CD4-positive, alpha-beta T cell (primary cell): Measurements from ENCODE around the gene POGZ. TPM values are rescaled to one million over a fixed set of nuclear protein-coding genes. Genes with fewer than 3 reads are reported as not detected.
A peak's percentile ranks its signal among the peaks of the same experiment; 100 is the strongest.

ENCODE experiments used
- ATAC-seq: fragments of 200-7000 bp; cut with Tn5 transposase; one replicate; pipeline ENCODE4 v1.10.0; 2022; ENCODE audit warnings: mild to moderate bottlenecking; ENCODE audit not compliant: poor library complexity
- CTCF ChIA-PET: fragments of 350-600 bp; sonication (Branson Sonifier 250); formaldehyde crosslinking; loops from one replicate; lab custom pipeline; 2021; ENCODE audit warnings: antibody characterized with exemption, inconsistent platforms; lab: Charles Lee
- POLR2A ChIA-PET: fragments of 350-600 bp; sonication (Branson Sonifier 250); formaldehyde crosslinking; loops from one replicate; lab custom pipeline; 2021; ENCODE audit warnings: antibody characterized with exemption, inconsistent platforms; lab: Charles Lee
- DNase-seq, 14 experiments: peaks; one replicate each; pipeline ENCODE4 v3.0.0-alpha.2; 2013 to 2020; ENCODE audit warnings: mixed read lengths in 2 of 14
- H3K27ac ChIP-seq, 2 donors: one replicate each; pipeline versions ENCODE4 v1.5.1 to v1.7.0; 2013; ENCODE audit warnings: low read length in 2 of 2, low read depth in 1 of 2, mild to moderate bottlenecking in 1 of 2
- H3K27me3 ChIP-seq, 2 experiments: 1 replicate in 1 of 2; 2 replicates in 1 of 2; pipeline versions ENCODE4 v1.6.1 to v1.7.0; 2013; ENCODE audit warnings: low read length in 2 of 2, control low read depth in 1 of 2, mild to moderate bottlenecking in 1 of 2, moderate library complexity in 1 of 2; ENCODE audit not compliant: insufficient read depth in 2 of 2, control insufficient read depth in 1 of 2
- H3K36me3 ChIP-seq: one replicate; pipeline ENCODE4 v1.6.1; 2013; ENCODE audit warnings: low read length, control low read depth; ENCODE audit not compliant: insufficient read depth
- H3K4me1 ChIP-seq: one replicate; pipeline ENCODE4 v1.6.1; 2013; ENCODE audit warnings: low read length, control low read depth; ENCODE audit not compliant: insufficient read depth
- H3K4me3 ChIP-seq: one replicate; pipeline ENCODE4 v1.5.1; 2013; ENCODE audit warnings: mild to moderate bottlenecking, low read length, moderate library complexity
- H3K9me3 ChIP-seq, 2 experiments: 1 replicate in 1 of 2; 2 replicates in 1 of 2; pipeline versions ENCODE4 v1.6.1 to v1.7.0; 2013; ENCODE audit warnings: low read length in 2 of 2, mild to moderate bottlenecking in 2 of 2, control low read depth in 1 of 2, moderate library complexity in 1 of 2; ENCODE audit not compliant: control insufficient read depth in 1 of 2, insufficient read depth in 1 of 2
- H3K27ac Mint-ChIP-seq: one replicate; pipeline ENCODE4 v1.8.0; 2020; ENCODE audit warnings: mixed read lengths
- H3K27me3 Mint-ChIP-seq: one replicate; pipeline ENCODE4 v1.8.0; 2021; ENCODE audit warnings: mixed read lengths
- H3K36me3 Mint-ChIP-seq: one replicate; pipeline ENCODE4 v1.8.0; 2021; ENCODE audit warnings: low read depth, mixed read lengths
- H3K4me1 Mint-ChIP-seq: one replicate; pipeline ENCODE4 v1.8.0; 2021; ENCODE audit warnings: low read depth, mixed read lengths
- H3K4me3 Mint-ChIP-seq: one replicate; pipeline ENCODE4 v1.8.0; 2020; ENCODE audit warnings: mild to moderate bottlenecking, mixed read lengths
- H3K9me3 Mint-ChIP-seq: one replicate; pipeline ENCODE4 v1.8.0; 2020; ENCODE audit warnings: mixed read lengths
- intact Hi-C, 2 experiments: fragments of 100-400 bp; cut with DNase I in 1 of 2; cut with micrococcal nuclease in 1 of 2; formaldehyde crosslinking; loops; one replicate each; pipeline versions ENCODE4 v1.15.1 to v1.9.0; 2023 to 2025; cut with DNase I, micrococcal nuclease
- polyA plus RNA-seq, 2 donors: library from polyadenylated mRNA; unstranded; fragments of 120-200 nt; gene quantifications; one replicate each; pipeline ENCODE4 v1.2.1, GENCODE V29; 2013
- total RNA-seq, 174 experiments: library from RNA in 2 of 174; stranded (reverse) in 2 of 174; gene quantifications; one replicate each; pipeline ENCODE4 v1.2.3 and lab custom pipeline; 2021 to 2026
- TF ChIP-seq, protein P1 (sequence below): fragments of 200-600 bp; IDR thresholded peaks from one replicate; pipeline ENCODE4 v1.8.0; 2022; ENCODE audit warnings: antibody characterized with exemption, mild to moderate bottlenecking

Gene POGZ, protein sequence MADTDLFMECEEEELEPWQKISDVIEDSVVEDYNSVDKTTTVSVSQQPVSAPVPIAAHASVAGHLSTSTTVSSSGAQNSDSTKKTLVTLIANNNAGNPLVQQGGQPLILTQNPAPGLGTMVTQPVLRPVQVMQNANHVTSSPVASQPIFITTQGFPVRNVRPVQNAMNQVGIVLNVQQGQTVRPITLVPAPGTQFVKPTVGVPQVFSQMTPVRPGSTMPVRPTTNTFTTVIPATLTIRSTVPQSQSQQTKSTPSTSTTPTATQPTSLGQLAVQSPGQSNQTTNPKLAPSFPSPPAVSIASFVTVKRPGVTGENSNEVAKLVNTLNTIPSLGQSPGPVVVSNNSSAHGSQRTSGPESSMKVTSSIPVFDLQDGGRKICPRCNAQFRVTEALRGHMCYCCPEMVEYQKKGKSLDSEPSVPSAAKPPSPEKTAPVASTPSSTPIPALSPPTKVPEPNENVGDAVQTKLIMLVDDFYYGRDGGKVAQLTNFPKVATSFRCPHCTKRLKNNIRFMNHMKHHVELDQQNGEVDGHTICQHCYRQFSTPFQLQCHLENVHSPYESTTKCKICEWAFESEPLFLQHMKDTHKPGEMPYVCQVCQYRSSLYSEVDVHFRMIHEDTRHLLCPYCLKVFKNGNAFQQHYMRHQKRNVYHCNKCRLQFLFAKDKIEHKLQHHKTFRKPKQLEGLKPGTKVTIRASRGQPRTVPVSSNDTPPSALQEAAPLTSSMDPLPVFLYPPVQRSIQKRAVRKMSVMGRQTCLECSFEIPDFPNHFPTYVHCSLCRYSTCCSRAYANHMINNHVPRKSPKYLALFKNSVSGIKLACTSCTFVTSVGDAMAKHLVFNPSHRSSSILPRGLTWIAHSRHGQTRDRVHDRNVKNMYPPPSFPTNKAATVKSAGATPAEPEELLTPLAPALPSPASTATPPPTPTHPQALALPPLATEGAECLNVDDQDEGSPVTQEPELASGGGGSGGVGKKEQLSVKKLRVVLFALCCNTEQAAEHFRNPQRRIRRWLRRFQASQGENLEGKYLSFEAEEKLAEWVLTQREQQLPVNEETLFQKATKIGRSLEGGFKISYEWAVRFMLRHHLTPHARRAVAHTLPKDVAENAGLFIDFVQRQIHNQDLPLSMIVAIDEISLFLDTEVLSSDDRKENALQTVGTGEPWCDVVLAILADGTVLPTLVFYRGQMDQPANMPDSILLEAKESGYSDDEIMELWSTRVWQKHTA (N-terminal part only)
- total RNA-seq (10 to 100 TPM; 97.8 to 99.4 TPM), total RNA-seq (lab: John Stamatoyannopoulos, UW) (24.0 to 188 (median 56.8) reads per million in 172 experiments)
- polyA plus RNA-seq (2013, experiment 1 of 2) = 39.7 TPM
- polyA plus RNA-seq (2013, experiment 2 of 2) = 62.1 TPM

DNA sequence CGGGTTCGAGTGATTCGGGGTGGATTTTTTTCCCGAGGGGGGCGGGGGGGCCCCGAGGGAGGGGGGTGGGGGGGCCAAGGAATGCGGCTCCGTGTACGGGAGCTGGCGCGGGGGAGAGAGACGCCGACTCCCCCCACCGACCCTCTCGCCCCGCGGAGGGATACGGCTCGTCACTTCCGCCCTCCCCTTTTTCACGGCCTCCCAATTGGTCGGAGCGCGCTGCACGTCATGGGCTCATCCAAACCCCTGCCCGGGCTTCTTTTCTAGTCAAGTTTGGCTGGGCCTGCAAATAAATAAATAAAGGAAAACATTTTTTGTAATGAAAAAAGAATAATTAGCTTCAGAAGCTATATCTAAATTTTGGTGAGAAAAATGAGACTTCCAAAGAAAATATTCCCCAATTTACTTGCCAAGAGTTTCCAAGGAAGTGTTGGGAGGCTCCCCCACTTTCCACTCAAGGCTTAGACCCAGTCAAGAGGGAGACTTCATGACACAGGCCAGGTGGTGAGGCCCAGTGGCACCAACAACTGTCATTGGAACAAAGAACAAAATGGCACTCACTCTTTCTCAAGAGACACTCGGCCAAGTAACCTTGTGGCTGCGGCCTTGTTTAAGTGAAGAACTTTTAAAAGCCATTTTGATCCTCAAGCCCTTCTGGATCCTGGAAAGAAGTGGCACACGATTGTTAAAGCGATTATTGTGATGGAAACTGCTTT is at the start of gene POGZ:
Gene POGZ (minus strand): TSS at position 164 of the 716 bp plus-strand sequence. CDS start 17,290 bp downstream, outside the sequence.
- TF ChIP-seq, protein P1, sequence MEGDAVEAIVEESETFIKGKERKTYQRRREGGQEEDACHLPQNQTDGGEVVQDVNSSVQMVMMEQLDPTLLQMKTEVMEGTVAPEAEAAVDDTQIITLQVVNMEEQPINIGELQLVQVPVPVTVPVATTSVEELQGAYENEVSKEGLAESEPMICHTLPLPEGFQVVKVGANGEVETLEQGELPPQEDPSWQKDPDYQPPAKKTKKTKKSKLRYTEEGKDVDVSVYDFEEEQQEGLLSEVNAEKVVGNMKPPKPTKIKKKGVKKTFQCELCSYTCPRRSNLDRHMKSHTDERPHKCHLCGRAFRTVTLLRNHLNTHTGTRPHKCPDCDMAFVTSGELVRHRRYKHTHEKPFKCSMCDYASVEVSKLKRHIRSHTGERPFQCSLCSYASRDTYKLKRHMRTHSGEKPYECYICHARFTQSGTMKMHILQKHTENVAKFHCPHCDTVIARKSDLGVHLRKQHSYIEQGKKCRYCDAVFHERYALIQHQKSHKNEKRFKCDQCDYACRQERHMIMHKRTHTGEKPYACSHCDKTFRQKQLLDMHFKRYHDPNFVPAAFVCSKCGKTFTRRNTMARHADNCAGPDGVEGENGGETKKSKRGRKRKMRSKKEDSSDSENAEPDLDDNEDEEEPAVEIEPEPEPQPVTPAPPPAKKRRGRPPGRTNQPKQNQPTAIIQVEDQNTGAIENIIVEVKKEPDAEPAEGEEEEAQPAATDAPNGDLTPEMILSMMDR = no peak
- no peaks in the 10 kb centered on the region for H3K9me3 ChIP-seq
- H3K36me3 ChIP-seq = no peaks in the 10 kb centered on the region
- H3K27me3 Mint-ChIP-seq = peaks cover 36% of the 10 kb centered on the region
- ATAC-seq (peak; percentile 63), DNase-seq (peak; percentile 92 to 97 (median 94))
- CTCF ChIA-PET = interaction anchor here (0.9 kb wide), 1 partner anchor 15 kb away, joined by 3 read pairs; no protein-coding TSS in a partner anchor
- peak within 1 kb of the TSS; percentile 97 for H3K27ac Mint-ChIP-seq
- H3K4me1 Mint-ChIP-seq = peaks cover 40% of the 10 kb centered on the region
- peak within 1 kb of the TSS; percentile 87 for H3K4me3 ChIP-seq
- peaks cover 21% of the 10 kb centered on the region for H3K4me1 ChIP-seq
- H3K36me3 Mint-ChIP-seq = peaks cover 18% of the 10 kb centered on the region
- no peaks in the 10 kb centered on the region for H3K9me3 Mint-ChIP-seq
- intact Hi-C loops = loop anchor here (1.0 to 10.0 kb wide), 10 partner anchors 14 to 535 kb away; partner anchors contain the start of genes C2CD4D (in 1 of the 2), CGN (in 1 of the 2), GABPB2 (in 1 of the 2) and S100A10 (in 1 of the 2)
- peaks cover 4 to 6% of the 10 kb centered on the region in 2 experiments for H3K27me3 ChIP-seq
- peak within 1 kb of the TSS; percentile 70 to 87 for H3K27ac ChIP-seq
- POLR2A ChIA-PET = interaction anchor here (0.7 to 1.9 kb wide), 11 partner anchors 11 to 1440 kb away, joined by 3 to 24 read pairs (median 4); partner anchors contain the start of genes CGN, PSMB4, TDRKH and VPS72
- peak within 1 kb of the TSS; percentile 97 for H3K4me3 Mint-ChIP-seq

DNA sequence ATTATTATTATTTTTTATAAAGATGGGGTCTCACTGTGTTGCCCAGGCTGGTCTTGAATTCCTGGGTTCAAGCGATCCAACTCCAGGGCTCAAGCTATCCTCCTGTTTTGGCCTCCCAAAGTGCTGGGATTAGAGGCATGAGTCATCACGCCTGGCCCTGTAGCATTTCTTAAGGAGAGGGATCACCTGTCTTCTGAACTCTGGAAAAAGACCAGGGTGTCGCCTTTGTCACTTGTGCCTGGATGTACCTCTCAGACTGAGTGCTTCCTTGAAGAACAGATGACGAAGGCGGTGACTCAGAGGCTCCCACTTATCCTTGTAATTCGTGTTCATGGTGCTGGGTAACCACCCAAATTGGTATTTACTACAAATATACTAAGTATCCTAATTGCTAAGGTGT is 49.5 kb upstream of the POGZ start:
- Histone ChIP-seq H3K27me3 (no peaks in the 10 kb centered on the region), H3K27ac (no peak overlapping the region), H3K36me3 (no peaks in the 10 kb centered on the region), H3K4me1 (peaks cover 30% of the 10 kb centered on the region), H3K9me3 (no peaks in the 10 kb centered on the region), H3K4me3 (no peak overlapping the region)
- no peaks in the 10 kb centered on the region for H3K36me3 Mint-ChIP-seq
- ChIA-PET CTCF (no interaction called here), POLR2A (no interaction called here)
- ATAC-seq = no peak
- intact Hi-C loops = no loop called here
- no peaks in the 10 kb centered on the region for H3K27me3 Mint-ChIP-seq
- no peak overlapping the region for H3K27ac Mint-ChIP-seq
- TF ChIP-seq, protein P1 = no peak
- DNase-seq = no peak
- H3K4me3 Mint-ChIP-seq = peak overlapping the region; percentile 55
- H3K9me3 Mint-ChIP-seq = no peaks in the 10 kb centered on the region
- peaks cover 28% of the 10 kb centered on the region for H3K4me1 Mint-ChIP-seq
